ENCODE measurements around the gene MVB12A. TPM values are rescaled to one million over a fixed set of nuclear protein-coding genes. Genes with fewer than 3 reads are reported as not detected.

MVB12A gene
- polyA plus RNA-seq, 2 of the 4 experiments (the other 2 are of a cell fraction), result 19.1 to 30.2 TPM

DNA sequence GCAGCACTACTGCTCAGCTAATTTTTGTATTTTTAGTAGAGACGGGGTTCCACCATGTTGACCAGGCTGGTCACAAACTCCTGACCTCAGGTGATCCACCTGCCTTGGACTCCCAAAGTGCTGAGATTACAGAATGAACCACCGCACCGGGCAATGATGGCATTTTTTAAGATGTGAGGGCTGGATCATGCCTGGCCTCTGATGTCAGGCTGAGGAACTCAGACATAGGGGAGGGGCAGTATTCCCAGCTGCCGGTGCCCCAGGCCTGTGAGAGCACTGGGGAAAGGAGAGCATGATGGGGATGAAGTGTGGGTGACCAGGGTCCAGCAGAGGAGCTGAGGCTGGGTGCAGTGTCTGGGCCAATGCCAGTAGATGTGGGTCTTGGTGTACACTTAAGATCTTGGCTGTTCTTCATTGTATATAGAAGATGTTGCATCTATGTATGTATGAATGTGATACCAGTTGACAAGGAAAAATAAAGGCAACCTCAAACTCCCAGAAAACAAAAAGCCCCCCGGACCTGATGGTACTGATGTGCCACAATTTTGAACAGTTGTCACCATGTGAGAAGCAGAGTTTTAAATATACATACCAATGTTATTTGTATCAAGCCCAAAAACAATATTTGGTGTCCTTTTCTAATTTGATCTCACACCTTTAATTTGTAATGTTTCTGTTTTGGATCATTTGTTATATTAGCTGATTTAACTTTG is 39.3 kb upstream of the MVB12A start:
- Histone ChIP-seq H3K9me3 (no peaks in the 10 kb centered on the region), H3K4me1 (no peaks in the 10 kb centered on the region), H3K27ac (no peak overlapping the region), H3K4me2 (no peak overlapping the region), H3K4me3 (no peak overlapping the region)
- FAIRE-seq (no peak), ATAC-seq (no peak), DNase-seq (ENCODE audit: low read depth in 1 of 2, low spot score in 1 of 2) (no peak)
- ChIA-PET POLR2A (no interaction called here), CTCF (interaction anchor here (0.6 to 1.7 kb wide), 3 partner anchors 9 to 114 kb away, joined by 3 to 14 read pairs (median 4); no protein-coding TSS in a partner anchor)
- no peak for TF ChIP-seq CBX2 (IDR thresholded peaks at IDR 0.05; ENCODE audit: borderline replicate concordance, low read depth)
- TF ChIP-seq, protein P1, sequence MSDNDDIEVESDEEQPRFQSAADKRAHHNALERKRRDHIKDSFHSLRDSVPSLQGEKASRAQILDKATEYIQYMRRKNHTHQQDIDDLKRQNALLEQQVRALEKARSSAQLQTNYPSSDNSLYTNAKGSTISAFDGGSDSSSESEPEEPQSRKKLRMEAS (IDR thresholded peaks at IDR 0.05), result no peak
- TF ChIP-seq RFX5 (IDR thresholded peaks at IDR 0.05), result no peak
- TF ChIP-seq HOXB13 (CRISPR knock-in tag; IDR thresholded peaks at IDR 0.05; ENCODE audit: low read depth), result no peak
- no peak for TF ChIP-seq TP53 (CRISPR knock-in tag; IDR thresholded peaks at IDR 0.05)
- no peak for TF ChIP-seq CHD2 (IDR thresholded peaks at IDR 0.05; ENCODE audit: low read length, partially characterized antibody)
- no peak for TF ChIP-seq MAZ (IDR thresholded peaks at IDR 0.05; ENCODE audit: borderline replicate concordance, low read depth, low read length)
- TF ChIP-seq, protein P2, sequence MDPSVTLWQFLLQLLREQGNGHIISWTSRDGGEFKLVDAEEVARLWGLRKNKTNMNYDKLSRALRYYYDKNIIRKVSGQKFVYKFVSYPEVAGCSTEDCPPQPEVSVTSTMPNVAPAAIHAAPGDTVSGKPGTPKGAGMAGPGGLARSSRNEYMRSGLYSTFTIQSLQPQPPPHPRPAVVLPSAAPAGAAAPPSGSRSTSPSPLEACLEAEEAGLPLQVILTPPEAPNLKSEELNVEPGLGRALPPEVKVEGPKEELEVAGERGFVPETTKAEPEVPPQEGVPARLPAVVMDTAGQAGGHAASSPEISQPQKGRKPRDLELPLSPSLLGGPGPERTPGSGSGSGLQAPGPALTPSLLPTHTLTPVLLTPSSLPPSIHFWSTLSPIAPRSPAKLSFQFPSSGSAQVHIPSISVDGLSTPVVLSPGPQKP (IDR thresholded peaks at IDR 0.05; ENCODE audit: low read depth, low read length), result no peak
- TF ChIP-seq HOXB5 (CRISPR knock-in tag; IDR thresholded peaks at IDR 0.05), result no peak
- no peak for TF ChIP-seq SREBF2 (IDR thresholded peaks at IDR 0.05)
- TF ChIP-seq EP300 (IDR thresholded peaks at IDR 0.05), result no peak
- no peak for TF ChIP-seq POLR2AphosphoS2 (conservative IDR thresholded peaks at IDR 0.05; ENCODE audit: low read length)
- no peak for TF ChIP-seq BCL3 (IDR thresholded peaks at IDR 0.05)
- no peak for TF ChIP-seq SMC3 (IDR thresholded peaks at IDR 0.05)
- no peak for TF ChIP-seq TFCP2L1 (CRISPR knock-in tag; IDR thresholded peaks at IDR 0.05)
- TF ChIP-seq, protein P3, sequence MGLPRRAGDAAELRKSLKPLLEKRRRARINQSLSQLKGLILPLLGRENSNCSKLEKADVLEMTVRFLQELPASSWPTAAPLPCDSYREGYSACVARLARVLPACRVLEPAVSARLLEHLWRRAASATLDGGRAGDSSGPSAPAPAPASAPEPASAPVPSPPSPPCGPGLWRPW (IDR thresholded peaks at IDR 0.05), result no peak
- no peak for TF ChIP-seq GATA3 (IDR thresholded peaks at IDR 0.05; ENCODE audit: borderline replicate concordance)
- no peak for TF ChIP-seq ZC3H11A (IDR thresholded peaks at IDR 0.05)
- TF ChIP-seq NR3C1 (IDR thresholded peaks at IDR 0.05), result no peak
- no peak for TF ChIP-seq EHMT2 (IDR thresholded peaks at IDR 0.05; ENCODE audit: low read depth)
- 79% methylated on average over 5 of the region's 5 CpGs for WGBS (ENCODE audit: missing lambda C conversion rate)

- CTCF ChIA-PET, result interaction anchor here (0.7 to 8.8 kb wide), 24 partner anchors 8 to 110 kb away, joined by 3 to 111 read pairs (median 5); partner anchors contain the start of genes ABHD8, CCDC194, MVB12A and PLVAP
- POLR2A ChIA-PET, result interaction anchor here (0.6 to 1.0 kb wide), 2 partner anchors 93 to 255 kb away, joined by 3 to 5 read pairs; no protein-coding TSS in a partner anchor
Measured at GRCh38 chr19:17385878-17386611, 33.8 kb upstream of the MVB12A start.

More at GRCh38 chr19:17385878-17386611, 33.8 kb upstream of the MVB12A start:
- H3K9me3 ChIP-seq, result peaks cover 10% of the 10 kb centered on the region; the same call in 2 of the 3 replicates
- ATAC-seq, result peak; percentile 57 to 72; a peak in 4 of 6 replicates
- H3K4me2 ChIP-seq, result no peak overlapping the region
- WGBS (ENCODE audit: missing lambda C conversion rate), result 39% methylated on average over 17 of the region's 20 CpGs
- no peak for FAIRE-seq
- no peak overlapping the region for H3K4me3 ChIP-seq
- peak; percentile 53 for DNase-seq (ENCODE audit: low read depth in 1 of 2, low spot score in 1 of 2)
- no peak overlapping the region for H3K27ac ChIP-seq
- H3K4me1 ChIP-seq, result no peaks in the 10 kb centered on the region
- TF ChIP-seq SMC3 (IDR thresholded peaks at IDR 0.05) (peak; percentile 79), JUNB (IDR thresholded peaks at IDR 0.05) (no peak), CBX8 (IDR thresholded peaks at IDR 0.05) (no peak), CTCF (IDR thresholded peaks at IDR 0.05) (peak; percentile 70), RAD21 (conservative IDR thresholded peaks at IDR 0.05 in 1 of 2, IDR thresholded peaks at IDR 0.05 in 1 of 2) (peak; percentile 71 to 75), JUN (IDR thresholded peaks at IDR 0.05) (no peak)
